Measurements from ENCODE around the gene PRDX3.

PRDX3 gene

GRCh38 chr10:119120413-119120867 is 58.2 kb downstream of the PRDX3 start:
- Histone ChIP-seq H2AFZ (ENCODE audit: low read length) (peak overlapping the region; percentile 3; the same call in 1 of the 2 replicates), H3K27ac (ENCODE audit: low read length) (peak overlapping the region; percentile 92), H3K27me3 (replicated peaks; ENCODE audit: insufficient read depth, low read length) (no peaks in the 10 kb centered on the region), H3K4me3 (ENCODE audit: low read length) (no peak overlapping the region), H3K4me2 (ENCODE audit: low read depth, low read length) (peak overlapping the region; percentile 34; the same call in 1 of the 2 replicates), H3F3A (ENCODE audit: insufficient read depth, low read length) (peaks cover 22% of the 10 kb centered on the region), H3K4me1 (ENCODE audit: low read length) (peaks cover 9% of the 10 kb centered on the region; the same call in 1 of the 2 replicates), H3K9me3 (replicated peaks; ENCODE audit: insufficient read depth, low read length) (no peaks in the 10 kb centered on the region), H3K9ac (ENCODE audit: low read length) (peak overlapping the region; percentile 70), H3K79me2 (ENCODE audit: low read length) (peaks cover 4% of the 10 kb centered on the region; the same call in 1 of the 2 replicates), H3K36me3 (replicated peaks; ENCODE audit: insufficient read depth, low read length) (no peaks in the 10 kb centered on the region; the same call in 1 of the 2 replicates), H3K9me2 (replicated peaks; ENCODE audit: insufficient read depth, low read length) (no peaks in the 10 kb centered on the region), H4K20me1 (ENCODE audit: insufficient read depth, low read length) (no peaks in the 10 kb centered on the region)
- TF ChIP-seq CTCF (IDR thresholded peaks at IDR 0.05; ENCODE audit: low read length): no peak
- TF ChIP-seq EZH2 (optimal IDR thresholded peaks at IDR 0.05; ENCODE audit: low read depth, low read length): no peak
- no peak for TF ChIP-seq EZH2phosphoT487 (IDR thresholded peaks at IDR 0.05; ENCODE audit: low read length)
- peak; percentile 96 for DNase-seq

- peaks cover 4% of the 10 kb centered on the region; the same call in 1 of the 2 replicates for H3K79me2 ChIP-seq (ENCODE audit: low read length)
- peaks cover 22% of the 10 kb centered on the region for H3F3A ChIP-seq (ENCODE audit: insufficient read depth, low read length)
- H3K9me3 ChIP-seq (replicated peaks; ENCODE audit: insufficient read depth, low read length): no peaks in the 10 kb centered on the region
- TF ChIP-seq CTCF (IDR thresholded peaks at IDR 0.05; ENCODE audit: low read length) (no peak), EZH2 (optimal IDR thresholded peaks at IDR 0.05; ENCODE audit: low read depth, low read length) (no peak), EZH2phosphoT487 (IDR thresholded peaks at IDR 0.05; ENCODE audit: low read length) (no peak)
- peak overlapping the region; percentile 34; the same call in 1 of the 2 replicates for H3K4me2 ChIP-seq (ENCODE audit: low read depth, low read length)
- H3K9me2 ChIP-seq (replicated peaks; ENCODE audit: insufficient read depth, low read length): no peaks in the 10 kb centered on the region
- no peaks in the 10 kb centered on the region for H3K27me3 ChIP-seq (replicated peaks; ENCODE audit: insufficient read depth, low read length)
- H3K4me3 ChIP-seq (ENCODE audit: low read length): no peak overlapping the region
- no peaks in the 10 kb centered on the region; the same call in 1 of the 2 replicates for H3K36me3 ChIP-seq (replicated peaks; ENCODE audit: insufficient read depth, low read length)
- peak; percentile 36 for DNase-seq
- peak overlapping the region; percentile 70; the same call in 1 of the 2 replicates for H3K9ac ChIP-seq (ENCODE audit: low read length)
- no peaks in the 10 kb centered on the region for H4K20me1 ChIP-seq (ENCODE audit: insufficient read depth, low read length)
- peak overlapping the region; percentile 92 for H3K27ac ChIP-seq (ENCODE audit: low read length)
- H3K4me1 ChIP-seq (ENCODE audit: low read length): peaks cover 9% of the 10 kb centered on the region; the same call in 1 of the 2 replicates
- H2AFZ ChIP-seq (ENCODE audit: low read length): no peak overlapping the region
Observed at GRCh38 chr10:119119400-119119799, 59.2 kb downstream of the PRDX3 start.

GRCh38 chr10:119118231-119118630 is 60.4 kb downstream of the PRDX3 start:
- H3K9ac ChIP-seq (ENCODE audit: low read length): no peak overlapping the region
- H3K4me3 ChIP-seq (ENCODE audit: low read length): no peak overlapping the region
- peaks cover 4% of the 10 kb centered on the region; the same call in 1 of the 2 replicates for H3K79me2 ChIP-seq (ENCODE audit: low read length)
- H3K9me3 ChIP-seq (replicated peaks; ENCODE audit: insufficient read depth, low read length): no peaks in the 10 kb centered on the region
- TF ChIP-seq EZH2 (optimal IDR thresholded peaks at IDR 0.05; ENCODE audit: low read depth, low read length) (no peak), EZH2phosphoT487 (IDR thresholded peaks at IDR 0.05; ENCODE audit: low read length) (no peak), CTCF (IDR thresholded peaks at IDR 0.05; ENCODE audit: low read length) (no peak)
- H3K4me1 ChIP-seq (ENCODE audit: low read length): peaks cover 9% of the 10 kb centered on the region; the same call in 1 of the 2 replicates
- H3K27me3 ChIP-seq (replicated peaks; ENCODE audit: insufficient read depth, low read length): no peaks in the 10 kb centered on the region
- no peak overlapping the region for H3K27ac ChIP-seq (ENCODE audit: low read length)
- H3F3A ChIP-seq (ENCODE audit: insufficient read depth, low read length): peaks cover 22% of the 10 kb centered on the region
- no peaks in the 10 kb centered on the region; the same call in 1 of the 2 replicates for H3K36me3 ChIP-seq (replicated peaks; ENCODE audit: insufficient read depth, low read length)
- no peaks in the 10 kb centered on the region for H4K20me1 ChIP-seq (ENCODE audit: insufficient read depth, low read length)
- H3K9me2 ChIP-seq (replicated peaks; ENCODE audit: insufficient read depth, low read length): no peaks in the 10 kb centered on the region
- no peak overlapping the region for H2AFZ ChIP-seq (ENCODE audit: low read length)
- no peak overlapping the region for H3K4me2 ChIP-seq (ENCODE audit: low read depth, low read length)
- DNase-seq: no peak

All from MM.1S (cell line).